Jurkat, Clone E6-1 (cell line): Measurements from ENCODE around the gene ZDHHC1.
"Not testable (repeated sequence)": the region's sequence is repeated elsewhere in the genome, so short reads cannot be mapped to it uniquely, and the experiment has no call there.

Experiments used
- DNase-seq: peaks from one replicate; pipeline ENCODE4 v3.0.0-alpha.2; 2011; ENCODE audit warnings: low read depth, low spot score
- H3K4me3 ChIP-seq: 2 replicates; pipeline ENCODE4 v1.5.1; 2011; ENCODE audit warnings: mild to moderate bottlenecking, low read length, control low read depth, moderate library complexity

The ZDHHC1 gene

DNA sequence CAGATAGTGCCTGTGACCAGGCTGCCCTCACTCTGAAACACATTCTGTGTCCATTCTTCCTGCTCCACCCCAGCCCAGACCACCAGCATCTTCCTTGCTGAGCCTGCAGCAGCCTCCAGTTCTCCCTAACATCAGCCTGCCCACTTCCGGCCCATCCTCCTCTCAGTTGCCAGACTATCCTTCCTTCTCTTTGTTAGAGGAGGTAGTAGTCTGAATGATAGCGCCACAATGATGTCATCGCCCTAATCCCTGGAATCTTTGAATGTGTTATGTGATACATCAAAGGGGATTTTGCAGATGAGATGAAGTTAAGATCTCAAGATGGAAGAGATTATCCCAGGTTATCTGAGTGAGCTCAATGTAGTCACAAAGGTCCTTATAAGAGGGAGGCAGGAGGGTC lies 3.2 kb upstream of the ZDHHC1 start:
- DNase-seq = no peak
- no peak overlapping the region for H3K4me3 ChIP-seq

DNA sequence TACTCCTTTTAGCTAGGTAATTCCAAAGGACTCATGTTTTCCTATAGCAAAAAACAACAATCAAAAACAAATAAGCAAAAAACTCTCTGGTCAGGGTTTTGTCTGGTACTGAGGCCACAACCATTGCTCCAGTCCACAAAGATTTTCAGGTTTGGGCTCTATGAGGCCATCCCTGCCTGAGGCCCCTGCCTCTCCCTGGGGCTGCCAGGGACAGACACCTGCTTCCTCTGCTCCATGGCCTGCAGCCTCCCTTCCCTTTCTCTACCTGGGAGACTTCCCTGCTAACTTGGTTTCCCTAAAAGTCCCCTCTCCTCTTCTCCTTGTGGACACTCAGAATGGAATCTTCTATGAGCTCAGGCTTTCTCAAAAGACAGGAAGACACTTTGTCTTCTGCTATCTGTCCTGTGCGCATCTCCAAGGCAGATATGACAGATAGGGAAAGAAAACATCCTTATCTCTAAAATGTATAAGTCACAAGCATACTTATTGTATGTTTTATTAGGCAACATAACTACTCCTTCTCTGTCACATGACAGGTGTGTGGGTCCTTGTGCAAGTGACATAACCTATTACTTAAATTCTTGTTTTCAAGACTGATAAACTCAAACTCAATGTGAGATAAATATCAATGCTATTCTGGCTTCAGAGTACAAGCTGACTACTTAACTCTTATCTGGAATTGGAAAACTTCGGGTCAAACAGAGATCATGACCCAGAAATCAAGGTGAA lies 1.2 kb upstream of the ZDHHC1 start:
- no peak for DNase-seq
- no peak overlapping the region for H3K4me3 ChIP-seq

DNA sequence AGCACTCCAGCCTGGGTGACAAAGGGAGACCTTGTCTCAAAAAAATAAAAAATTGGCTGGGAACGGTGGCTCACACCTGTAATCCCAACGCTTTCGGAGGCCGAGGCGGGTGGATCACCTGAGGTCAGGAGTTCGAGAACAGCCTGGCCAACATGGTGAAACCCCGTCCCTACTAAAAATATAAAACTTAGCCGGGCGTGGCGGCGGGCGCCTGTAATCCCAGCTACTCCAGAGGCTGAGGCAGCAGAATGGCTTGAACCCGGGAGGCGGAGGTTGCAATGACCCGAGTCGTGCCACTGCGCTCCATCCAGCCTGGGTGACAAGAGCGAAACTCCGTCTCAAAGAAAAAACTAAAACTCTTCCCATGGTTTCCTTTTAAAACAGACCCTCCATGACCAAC lies 856 bp downstream of the ZDHHC1 start:
- DNase-seq = not testable (repeated sequence)

DNA sequence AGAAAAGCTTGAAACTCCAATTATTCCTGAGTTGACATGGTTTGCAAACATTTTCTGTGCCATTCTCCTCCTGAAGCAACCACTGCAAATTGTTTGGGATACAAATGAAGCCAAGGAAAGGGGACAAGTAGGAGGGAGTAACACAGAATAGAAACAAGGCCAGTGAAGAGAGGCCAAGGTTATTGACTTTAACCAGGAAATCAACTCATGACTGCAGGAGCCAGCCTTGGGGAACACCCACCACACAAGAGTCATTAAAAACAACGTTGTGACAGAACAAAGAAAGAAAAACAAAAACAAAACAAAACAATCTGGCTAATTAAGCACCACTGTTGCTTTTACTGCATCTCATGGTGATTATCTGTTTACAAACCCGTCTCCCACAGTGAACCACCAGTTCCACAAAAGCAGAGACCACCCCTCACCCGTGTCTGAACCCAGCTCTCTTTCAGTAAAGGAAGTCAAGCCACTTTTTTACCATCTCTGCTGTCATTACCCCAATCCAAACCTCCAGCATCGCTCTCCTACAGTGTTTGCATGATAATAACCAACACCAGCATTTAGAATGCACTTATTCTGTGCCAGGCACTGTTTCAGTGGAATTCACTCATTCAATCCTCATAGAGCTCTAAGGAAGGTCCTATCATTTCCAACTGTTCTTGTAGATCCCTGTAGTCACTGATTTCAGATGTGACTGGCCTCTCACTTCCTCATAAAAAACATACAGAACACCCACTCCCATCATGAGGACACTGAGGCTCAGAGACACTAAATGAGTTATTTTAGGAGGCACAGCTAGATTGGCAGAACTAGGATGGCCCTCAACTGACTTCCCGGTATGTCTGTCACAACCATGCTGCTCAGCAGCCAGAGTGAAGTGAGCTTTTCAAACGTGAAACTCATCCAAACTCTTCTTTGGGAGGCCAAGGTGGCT lies 2.0 kb downstream of the ZDHHC1 start:
- no peak for DNase-seq
- no peak overlapping the region for H3K4me3 ChIP-seq

More for the DNA sequence above, 856 bp downstream of the ZDHHC1 start:
- H3K4me3 ChIP-seq = not testable (repeated sequence)

DNA sequence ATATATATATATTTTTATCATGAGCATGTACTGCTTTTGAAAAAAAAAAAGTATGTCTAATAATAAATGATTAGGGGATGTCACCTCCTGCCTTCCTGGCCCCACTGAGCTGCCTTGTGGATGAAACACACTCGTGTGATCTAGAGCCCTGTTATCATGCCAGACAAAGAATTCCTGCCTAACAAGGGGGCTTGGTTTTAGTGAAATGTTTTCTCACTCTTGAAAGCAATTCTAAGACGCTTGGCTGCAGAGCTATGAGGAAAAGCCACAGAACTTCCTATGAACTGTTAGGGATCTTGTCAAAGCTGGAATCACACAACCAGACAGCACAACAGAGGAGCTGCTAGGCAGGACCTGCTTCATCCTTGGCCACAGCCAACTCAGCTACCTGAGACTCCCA lies 4.0 kb downstream of the ZDHHC1 start:
- no peak overlapping the region for H3K4me3 ChIP-seq
- DNase-seq = no peak

DNA sequence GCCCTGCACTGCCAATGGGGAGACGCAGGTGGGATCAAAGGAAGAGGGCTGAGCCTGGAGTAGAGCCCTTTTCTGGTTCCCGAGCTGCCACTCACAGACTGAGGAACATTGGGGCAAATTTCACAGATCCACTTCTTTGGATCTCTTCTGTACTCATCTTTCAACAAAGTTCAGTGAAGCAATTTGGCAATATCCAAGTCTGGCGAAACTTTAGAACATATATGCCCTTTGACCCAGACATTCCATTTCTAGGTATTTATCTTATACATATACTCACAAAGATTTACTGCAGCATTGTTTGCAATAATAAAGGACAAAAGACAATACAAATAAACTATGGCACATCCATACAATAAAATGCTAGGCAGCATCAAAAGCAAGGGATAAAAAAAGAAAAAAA lies 4.9 kb downstream of the ZDHHC1 start:
- DNase-seq = no peak
- H3K4me3 ChIP-seq = no peak overlapping the region

DNA sequence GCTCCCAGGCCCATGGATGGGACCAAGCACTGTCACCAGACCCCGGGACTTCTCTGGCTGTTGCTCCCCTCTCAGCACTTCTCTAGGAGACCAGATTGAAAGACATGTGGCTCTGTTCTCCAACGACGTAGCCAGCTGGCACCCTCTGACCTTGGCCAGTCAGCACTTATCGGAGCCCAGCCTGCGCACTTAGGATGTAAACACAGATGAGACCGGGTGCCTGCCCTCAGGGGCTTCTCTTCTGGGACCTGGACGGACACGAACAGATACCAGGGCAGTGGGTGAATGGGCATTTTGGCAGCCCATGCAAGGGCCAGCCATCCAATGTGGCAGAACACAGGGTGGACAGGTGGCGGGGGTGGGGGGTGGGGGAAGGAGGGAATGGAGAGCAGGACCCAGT lies 6.6 kb downstream of the ZDHHC1 start:
- no peak overlapping the region for H3K4me3 ChIP-seq
- no peak for DNase-seq

DNA sequence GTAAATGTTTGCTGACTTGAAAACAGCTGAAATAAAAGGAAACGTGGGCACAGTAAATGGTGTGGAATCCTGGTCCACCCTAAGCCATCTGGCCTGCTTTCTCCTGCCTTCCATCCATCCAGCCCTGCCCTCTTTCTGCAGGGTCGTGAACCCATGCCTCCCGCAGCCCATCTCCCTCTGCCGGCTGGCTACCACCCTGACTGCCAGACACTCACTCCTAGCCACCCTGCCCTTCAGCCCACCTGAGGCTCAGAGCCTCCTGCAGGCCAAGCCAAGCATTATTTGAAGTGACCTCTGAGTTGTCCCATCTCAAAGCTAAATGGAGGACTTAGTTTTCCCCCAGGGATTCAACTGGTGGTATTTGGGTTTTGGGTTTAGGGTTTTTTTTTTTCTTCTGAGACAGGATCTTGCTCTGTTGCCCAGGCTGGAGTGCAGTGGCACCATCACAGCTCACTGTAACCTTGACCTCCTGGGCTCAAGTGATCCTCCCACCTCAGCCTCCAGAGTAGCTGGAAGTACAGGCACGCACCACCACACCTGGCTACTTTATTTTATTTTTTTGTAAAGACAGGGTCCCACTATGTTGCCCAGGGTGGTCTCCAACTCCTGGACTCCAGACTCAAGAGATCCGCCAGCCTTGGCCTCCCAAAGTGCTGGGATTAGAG lies 8.4 kb downstream of the ZDHHC1 start:
- DNase-seq = no peak
- H3K4me3 ChIP-seq = no peak overlapping the region

DNA sequence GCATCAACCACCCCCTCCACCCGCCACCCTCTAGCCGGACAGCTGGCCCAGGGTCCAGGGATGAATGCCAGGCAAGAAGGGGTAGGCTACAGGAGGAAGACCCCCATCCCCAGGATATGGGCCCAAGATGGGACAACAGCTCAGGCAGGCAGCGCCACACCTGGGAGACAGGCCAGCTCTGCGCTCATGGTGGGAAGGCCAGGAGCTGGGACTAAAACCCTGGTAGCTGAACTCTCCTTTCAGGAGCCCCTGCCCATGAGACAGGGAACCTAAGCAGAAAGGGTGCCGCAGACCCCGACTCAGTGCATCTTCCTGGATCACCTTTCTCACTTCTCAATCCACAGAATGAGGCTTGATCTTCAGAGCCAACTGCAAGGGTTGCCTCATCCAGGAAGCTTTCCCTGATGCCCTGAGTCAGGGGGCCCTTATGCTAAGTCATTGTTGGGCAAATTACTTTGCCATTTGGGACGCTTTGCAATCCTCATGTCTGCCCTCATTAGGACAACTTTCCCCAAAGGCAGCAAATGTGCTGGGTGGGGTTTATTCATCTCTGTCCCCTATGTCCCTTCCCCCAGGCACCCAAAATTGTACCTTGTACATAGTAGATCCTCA lies 9.0 kb downstream of the ZDHHC1 start:
- H3K4me3 ChIP-seq = no peak overlapping the region
- DNase-seq = no peak

DNA sequence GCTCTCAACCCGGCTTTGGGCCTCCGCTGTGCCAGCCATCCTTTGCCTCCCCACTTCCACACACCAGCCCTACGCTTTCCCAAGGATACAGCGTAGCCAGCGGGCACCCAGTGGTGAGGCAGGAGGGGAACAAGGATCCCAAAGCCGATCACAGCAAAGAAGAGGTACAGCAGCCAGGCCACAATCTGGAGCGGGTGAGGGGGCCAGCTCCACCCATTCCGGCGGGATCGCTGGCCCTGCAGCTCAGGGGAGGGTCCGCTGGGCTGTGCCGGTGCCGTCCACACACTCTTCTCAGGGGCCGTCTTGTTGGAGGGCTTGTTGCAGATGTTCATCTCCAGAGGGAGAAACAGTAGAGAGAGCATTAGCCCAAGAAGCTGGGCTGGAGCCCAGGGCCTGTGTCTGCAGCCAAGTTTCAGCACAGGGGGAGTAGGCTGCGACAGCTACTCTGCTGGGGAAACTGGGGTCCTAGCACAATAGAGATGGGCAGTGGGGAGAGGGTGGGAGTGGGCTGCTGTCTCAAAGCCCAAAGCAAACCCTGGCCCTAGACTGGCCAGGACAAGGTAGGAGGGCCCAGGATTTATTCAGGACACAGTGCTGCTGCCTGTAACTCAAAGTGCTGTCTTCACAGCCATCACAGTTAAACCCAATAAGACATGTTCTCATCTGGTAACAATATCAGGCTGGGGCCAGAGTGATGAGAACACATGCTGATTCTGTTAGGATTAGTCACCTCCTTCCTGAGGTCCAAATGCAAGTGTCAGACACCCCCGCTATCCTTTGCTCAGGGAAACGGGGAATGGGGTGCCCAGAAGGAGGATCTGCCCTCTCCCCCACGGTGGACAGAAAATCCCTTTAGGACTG lies 9.9 kb downstream of the ZDHHC1 start:
- no peak overlapping the region for H3K4me3 ChIP-seq
- no peak for DNase-seq

DNA sequence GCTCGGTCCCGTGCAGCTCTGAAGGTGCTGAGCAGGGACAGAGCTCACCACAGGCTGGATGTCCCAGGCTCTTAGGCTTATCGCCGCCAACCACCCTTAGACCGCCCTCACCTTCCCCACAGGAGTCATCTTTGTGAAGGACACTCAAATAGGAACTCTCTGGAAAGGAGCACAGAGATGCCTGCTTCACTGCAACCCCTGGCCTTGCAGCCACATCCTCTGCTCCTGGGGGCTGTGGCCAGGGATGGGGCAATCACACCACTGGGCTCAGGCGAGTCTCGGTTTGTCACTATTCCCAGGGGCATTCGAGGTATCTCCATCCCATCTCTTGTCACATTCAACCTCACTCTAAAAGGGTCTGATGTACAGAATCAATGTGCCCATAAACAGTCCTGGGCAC lies 10.9 kb downstream of the ZDHHC1 start:
- no peak for DNase-seq
- H3K4me3 ChIP-seq = no peak overlapping the region

DNA sequence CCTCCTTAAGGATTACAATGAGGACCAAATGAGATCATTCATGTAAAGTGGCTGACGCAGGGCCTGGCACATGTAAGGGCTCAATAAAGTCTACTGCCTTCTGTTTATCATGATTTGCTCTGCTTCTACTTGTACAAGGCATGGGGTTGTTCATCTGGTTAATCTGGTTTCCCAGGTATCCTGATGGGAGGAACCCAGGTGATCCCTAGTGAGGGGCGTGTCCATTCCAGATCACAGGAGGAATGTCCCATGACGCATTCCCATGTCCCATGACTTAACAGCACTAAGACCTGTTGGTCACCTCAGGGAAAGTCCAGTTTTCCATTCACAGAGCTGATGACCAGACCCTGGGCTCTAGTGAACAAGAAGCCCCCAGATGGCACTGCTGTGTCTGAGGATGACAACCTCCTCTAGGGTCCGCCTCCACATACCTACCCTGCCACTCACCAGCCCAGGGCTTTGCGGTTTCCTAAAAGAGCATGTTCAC lies 11.5 kb downstream of the ZDHHC1 start:
- no peak overlapping the region for H3K4me3 ChIP-seq
- DNase-seq = no peak

DNA sequence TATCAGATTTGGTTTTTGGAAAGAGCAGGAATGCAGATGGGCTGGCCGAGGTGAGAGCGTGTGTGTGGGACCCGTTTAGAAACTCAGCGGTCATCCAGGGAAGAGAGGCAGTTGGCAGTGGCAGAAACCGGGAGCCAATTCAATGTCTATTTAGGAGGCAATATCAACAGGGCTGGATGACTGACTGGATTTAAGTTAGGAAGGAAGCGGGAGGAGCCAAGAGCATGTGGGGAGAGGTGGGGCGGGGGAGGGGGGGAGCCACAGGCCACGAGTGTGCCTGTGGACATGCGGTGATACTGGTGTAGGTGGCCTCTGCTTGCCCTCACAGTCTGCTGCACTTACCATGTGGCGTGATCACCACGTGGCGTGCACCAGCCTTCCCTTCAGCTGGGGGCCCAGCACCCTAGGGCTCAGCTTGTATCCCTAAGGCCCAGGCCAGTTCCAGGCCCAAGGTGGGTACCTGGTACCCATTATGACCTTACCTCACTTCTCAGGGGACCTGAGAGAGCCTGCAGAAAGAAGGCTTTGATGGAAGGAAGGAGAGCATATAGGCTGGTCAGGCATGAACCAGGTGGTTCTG lies 12.2 kb downstream of the ZDHHC1 start:
- no peak overlapping the region for H3K4me3 ChIP-seq
- no peak for DNase-seq

DNA sequence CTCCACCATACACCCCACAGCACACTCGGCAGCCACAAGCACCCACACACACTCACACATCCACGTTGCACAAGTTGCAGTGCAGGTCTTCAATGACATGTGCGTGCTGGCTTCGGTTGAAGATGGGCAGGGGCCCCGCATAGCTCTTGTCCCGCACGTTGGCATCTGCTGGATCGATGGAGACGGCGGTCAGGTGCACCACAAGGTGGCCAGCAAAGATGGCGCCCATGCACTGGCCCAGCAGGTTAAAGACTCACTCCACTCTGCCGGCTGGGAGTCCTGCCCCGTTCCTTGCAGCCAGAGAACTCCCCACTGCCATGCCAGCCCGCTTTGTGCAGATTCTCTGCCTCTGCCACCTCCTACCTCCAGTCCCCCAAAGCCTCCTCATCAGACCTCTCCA lies 15.4 kb downstream of the ZDHHC1 start:
- no peak overlapping the region for H3K4me3 ChIP-seq
- DNase-seq = no peak

DNA sequence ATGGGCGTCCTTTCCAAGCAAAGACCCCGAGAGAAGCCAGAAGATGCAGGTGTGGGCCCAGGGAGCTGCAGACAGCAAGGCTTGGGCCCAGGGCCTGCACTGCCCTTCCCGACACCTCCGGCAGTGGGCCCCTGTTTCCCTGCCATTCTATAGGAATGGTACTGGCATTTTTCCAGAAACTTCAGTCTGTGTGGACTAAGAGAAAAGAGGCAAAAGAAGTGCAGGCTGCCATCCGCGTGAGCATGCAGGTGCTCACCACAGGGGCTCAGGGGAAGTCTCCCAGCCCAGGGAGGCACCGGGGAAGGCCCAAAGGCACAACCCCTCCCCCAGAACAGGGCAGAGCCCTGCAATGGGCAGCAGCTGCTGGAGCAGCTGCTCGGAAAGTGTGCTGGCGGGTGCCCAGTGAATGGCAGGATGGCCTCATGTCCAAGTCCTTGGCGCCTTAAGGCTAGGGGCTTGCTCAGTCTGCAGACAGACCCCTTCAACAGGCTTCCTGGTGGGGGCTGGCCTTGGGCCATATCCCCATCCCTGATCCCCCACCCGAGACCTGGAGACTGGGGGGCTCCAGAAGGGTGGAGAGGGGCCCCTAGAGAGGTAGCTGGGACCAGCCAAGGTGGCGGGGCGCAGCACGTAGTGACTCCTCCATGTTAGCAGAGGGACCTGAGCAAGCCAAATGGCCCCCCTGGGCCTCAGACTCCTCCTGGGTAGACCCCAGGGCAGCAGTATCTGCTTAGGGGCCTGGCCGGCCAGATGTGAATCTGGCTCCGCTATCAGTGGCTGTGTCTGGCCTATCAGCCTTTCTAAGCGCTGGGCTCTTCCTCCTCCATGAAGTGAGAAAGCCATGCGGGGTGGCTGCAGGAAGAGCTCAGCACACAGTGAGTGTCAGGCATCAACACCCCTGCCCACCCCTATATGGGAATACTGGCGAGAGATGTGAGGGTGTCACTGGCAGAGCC lies 16.2 kb downstream of the ZDHHC1 start:
- H3K4me3 ChIP-seq = no peak overlapping the region
- no peak for DNase-seq

DNA sequence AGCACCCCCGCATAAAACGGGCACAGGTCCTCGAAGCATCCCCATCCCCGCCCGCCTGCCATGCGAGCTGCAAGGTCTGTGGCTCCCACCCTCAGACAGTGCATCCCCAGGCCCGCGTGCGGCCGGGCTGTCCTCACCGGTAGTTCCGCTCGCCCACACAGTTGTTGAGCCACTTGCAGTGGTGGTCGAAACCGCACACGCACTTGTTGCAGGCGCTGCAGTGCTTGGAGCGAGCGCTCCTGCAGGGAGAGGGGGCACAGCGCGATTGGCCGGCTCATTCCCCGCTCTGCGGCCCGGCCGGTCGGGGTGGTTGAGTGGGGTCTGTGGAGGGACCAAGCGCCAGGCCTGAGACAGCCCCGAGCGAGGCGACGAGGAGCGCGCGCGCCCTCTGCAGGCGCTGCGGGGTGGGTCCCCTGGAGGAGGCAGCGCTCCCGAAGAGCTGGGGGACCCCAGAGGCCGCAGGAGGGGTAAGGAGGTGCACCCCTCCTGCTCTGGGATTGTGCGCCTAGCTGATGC lies 17.0 kb downstream of the ZDHHC1 start:
- DNase-seq = no peak

More for the DNA sequence above, 17.0 kb downstream of the ZDHHC1 start:
- no peak overlapping the region for H3K4me3 ChIP-seq
